ENCODE results near the gene TOB1. TPM values are rescaled to one million over a fixed set of nuclear protein-coding genes. Genes with fewer than 3 reads are reported as not detected.

Gene TOB1
- total RNA-seq, 1 donor from 2014 or later = 15.5 TPM

DNA sequence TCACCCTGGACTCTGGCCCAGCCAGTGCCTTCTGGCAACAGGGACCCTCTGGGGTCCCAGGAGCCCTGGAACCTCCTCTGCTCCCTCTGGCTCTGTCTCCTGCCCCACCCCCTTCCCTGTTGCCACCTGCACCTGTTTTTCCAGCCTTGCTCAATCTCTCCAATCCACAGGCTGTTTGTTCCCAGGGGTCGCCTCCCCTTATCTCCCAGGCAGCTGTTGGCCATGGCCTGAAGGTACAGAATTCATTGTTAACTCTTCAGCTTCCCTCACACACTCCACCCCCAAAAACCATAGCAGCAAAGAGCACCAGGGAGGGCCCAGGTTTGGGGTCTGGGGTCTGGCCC lies 39.3 kb upstream of the TOB1 start:
- Mint-ChIP-seq H3K4me1 (ENCODE audit: unreplicated experiment) (peaks cover 20% of the 10 kb centered on the region), H3K9me3 (ENCODE audit: unreplicated experiment) (no peaks in the 10 kb centered on the region)

DNA sequence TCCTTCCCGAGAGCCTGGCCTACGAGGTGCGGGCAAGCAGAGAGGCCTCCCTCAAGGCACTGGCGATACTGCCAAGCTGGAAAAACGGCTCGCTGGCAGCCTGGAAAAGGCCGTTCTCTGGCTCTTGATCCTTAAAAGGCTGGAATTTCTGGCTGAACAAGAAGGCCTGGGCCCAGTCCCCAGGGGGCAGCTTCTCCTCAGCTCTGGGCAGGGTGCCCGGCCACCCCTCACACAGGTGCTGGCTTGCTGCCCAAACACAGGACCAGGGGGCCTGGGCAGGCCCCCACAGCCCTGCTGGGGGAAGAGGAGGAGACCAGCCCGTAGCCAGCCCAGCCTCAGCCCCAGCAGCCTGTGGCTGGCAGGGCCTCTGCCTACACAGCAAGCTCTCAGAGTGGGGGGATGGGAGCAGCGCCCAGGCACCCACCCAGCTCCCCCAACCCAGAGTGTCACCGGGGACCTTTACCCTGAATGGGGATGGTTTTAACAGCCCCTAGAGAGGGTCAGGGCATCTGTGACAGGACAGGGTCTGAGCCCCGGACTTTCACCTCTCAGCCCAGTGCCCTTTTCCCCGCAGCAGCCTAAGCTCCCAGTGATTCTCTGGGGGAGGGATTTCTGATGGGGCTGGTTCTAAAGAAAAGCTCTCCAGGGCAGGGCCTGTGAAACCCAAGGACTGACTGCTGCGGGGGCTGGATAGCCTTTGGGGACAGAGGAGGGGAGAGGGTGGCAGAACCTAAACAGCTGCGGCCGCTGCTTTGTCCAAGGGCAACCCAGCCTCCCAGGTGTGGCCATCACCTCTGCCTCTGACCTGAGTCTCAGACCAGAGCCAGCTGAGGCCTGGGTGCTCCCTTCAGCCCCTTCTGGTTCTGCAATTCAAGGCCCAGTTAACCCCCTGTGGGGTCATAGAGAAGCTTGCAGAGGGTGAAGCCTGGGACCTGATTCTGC lies 38.6 kb upstream of the TOB1 start:
- TF ChIP-seq, protein P1, sequence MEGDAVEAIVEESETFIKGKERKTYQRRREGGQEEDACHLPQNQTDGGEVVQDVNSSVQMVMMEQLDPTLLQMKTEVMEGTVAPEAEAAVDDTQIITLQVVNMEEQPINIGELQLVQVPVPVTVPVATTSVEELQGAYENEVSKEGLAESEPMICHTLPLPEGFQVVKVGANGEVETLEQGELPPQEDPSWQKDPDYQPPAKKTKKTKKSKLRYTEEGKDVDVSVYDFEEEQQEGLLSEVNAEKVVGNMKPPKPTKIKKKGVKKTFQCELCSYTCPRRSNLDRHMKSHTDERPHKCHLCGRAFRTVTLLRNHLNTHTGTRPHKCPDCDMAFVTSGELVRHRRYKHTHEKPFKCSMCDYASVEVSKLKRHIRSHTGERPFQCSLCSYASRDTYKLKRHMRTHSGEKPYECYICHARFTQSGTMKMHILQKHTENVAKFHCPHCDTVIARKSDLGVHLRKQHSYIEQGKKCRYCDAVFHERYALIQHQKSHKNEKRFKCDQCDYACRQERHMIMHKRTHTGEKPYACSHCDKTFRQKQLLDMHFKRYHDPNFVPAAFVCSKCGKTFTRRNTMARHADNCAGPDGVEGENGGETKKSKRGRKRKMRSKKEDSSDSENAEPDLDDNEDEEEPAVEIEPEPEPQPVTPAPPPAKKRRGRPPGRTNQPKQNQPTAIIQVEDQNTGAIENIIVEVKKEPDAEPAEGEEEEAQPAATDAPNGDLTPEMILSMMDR (IDR thresholded peaks at IDR 0.05; ENCODE audit: unreplicated experiment) = no peak
- no peak for DNase-seq (ENCODE audit: low spot score)
- no peaks in the 10 kb centered on the region for H3K36me3 Mint-ChIP-seq (ENCODE audit: low read depth, unreplicated experiment)

More for the DNA sequence above, 39.3 kb upstream of the TOB1 start:
- Mint-ChIP-seq H3K27me3 (ENCODE audit: unreplicated experiment) (peaks cover 4% of the 10 kb centered on the region), H3K4me3 (ENCODE audit: unreplicated experiment) (no peak overlapping the region), H3K27ac (ENCODE audit: unreplicated experiment) (no peak overlapping the region), H3K36me3 (ENCODE audit: low read depth, unreplicated experiment) (no peaks in the 10 kb centered on the region)
- TF ChIP-seq, protein P1 (IDR thresholded peaks at IDR 0.05; ENCODE audit: unreplicated experiment) = no peak
- DNase-seq (ENCODE audit: low spot score) = no peak

DNA sequence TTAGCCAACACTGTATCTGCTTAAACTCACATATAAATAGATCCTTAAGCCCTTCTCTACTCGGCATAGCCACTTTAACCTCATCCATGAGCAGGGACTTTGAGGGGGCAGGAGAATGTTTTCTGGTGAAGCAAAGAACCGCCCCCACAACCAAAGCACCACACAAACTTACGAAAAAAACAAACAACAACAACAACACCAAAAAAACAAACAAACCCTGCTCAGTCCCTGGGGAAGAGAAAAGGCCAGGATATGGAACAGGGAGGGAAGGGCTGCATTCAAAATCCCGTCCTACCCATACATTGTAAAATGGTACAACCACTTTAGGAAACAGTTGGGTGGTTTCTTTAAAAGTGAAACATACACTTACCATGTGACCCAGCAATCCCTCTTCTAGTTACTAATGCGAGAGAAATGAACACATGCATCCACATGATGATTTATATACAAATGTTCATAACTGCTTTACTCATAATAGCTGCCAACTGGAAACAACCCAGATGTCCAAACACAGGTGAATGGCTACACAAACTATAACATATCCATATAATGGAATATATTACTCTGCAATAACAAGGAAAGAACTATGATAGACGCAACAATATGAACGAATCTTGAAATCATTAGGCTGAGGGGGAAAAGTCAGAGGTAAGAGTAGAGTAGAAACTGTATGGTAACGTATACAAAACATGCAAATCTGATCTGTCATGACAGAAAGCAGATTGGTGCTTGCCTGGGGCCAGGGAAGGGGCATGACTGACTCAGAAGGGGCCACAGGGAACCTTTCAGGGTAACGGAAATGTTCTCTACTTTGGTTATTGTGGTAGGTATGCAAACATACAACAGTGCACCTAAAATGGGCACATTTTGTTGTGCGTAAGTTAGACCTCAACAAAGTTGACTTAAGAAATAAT lies 37.7 kb upstream of the TOB1 start:
- Mint-ChIP-seq H3K27me3 (ENCODE audit: unreplicated experiment) (peaks cover 6% of the 10 kb centered on the region), H3K36me3 (ENCODE audit: low read depth, unreplicated experiment) (no peaks in the 10 kb centered on the region), H3K27ac (ENCODE audit: unreplicated experiment) (no peak overlapping the region), H3K4me1 (ENCODE audit: unreplicated experiment) (peaks cover 28% of the 10 kb centered on the region), H3K9me3 (ENCODE audit: unreplicated experiment) (no peaks in the 10 kb centered on the region), H3K4me3 (ENCODE audit: unreplicated experiment) (no peak overlapping the region)
- DNase-seq (ENCODE audit: low spot score) = no peak
- TF ChIP-seq, protein P1 (IDR thresholded peaks at IDR 0.05; ENCODE audit: unreplicated experiment) = no peak

More for the DNA sequence above, 38.6 kb upstream of the TOB1 start:
- Mint-ChIP-seq H3K4me3 (ENCODE audit: unreplicated experiment) (no peak overlapping the region), H3K27me3 (ENCODE audit: unreplicated experiment) (peaks cover 4% of the 10 kb centered on the region), H3K27ac (ENCODE audit: unreplicated experiment) (no peak overlapping the region), H3K4me1 (ENCODE audit: unreplicated experiment) (peaks cover 27% of the 10 kb centered on the region), H3K9me3 (ENCODE audit: unreplicated experiment) (no peaks in the 10 kb centered on the region)

DNA sequence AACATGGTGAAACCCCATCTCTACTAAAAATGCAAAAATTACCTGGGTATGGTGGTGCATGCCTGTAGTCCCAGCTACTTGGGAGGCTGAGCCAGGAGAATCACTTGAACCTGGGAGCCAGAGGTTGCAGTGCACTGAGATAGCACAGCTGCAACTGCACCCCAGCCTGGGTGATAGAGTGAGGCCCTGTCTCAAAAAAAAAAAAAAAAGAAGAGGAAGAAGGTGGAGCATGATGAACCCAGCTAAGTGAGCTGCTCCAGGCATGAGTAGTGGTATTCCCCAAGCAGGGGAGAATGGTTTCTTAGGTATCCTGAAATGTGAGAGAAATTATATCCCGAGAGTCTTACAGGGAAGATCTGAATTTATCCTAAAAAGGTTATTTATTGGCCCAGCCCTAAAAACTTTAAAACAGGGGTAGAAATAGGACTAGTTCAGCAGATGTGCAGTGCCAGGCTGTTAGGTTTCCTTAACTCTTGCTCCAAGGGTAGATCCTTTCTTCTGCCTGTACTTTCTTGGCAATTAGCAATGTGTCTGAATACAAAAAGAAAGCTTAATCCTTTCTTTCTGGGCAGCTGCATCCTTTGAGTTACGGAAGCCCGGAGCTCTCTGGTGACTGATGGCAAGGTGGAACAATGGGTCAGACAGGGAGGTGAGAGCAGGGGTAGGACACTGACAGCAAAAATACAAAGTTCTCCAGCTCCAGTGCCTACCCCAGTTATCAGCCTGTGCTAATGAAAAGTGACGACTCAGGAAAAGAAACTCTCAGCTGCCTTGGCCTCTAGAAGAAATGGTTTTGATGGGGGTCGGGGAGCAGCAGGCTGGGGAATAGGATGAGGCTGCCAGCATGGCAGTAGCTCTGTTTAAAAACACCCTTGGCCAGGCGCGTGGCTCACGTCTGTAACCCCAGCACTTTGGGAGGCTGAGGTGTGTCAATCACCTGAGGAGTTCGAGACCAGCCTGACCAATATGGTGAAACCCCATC lies 36.5 kb upstream of the TOB1 start:
- Mint-ChIP-seq H3K27ac (ENCODE audit: unreplicated experiment) (no peak overlapping the region), H3K4me3 (ENCODE audit: unreplicated experiment) (no peak overlapping the region), H3K4me1 (ENCODE audit: unreplicated experiment) (peaks cover 28% of the 10 kb centered on the region), H3K9me3 (ENCODE audit: unreplicated experiment) (no peaks in the 10 kb centered on the region), H3K36me3 (ENCODE audit: low read depth, unreplicated experiment) (no peaks in the 10 kb centered on the region), H3K27me3 (ENCODE audit: unreplicated experiment) (peaks cover 8% of the 10 kb centered on the region)
- DNase-seq (ENCODE audit: low spot score) = no peak
- TF ChIP-seq, protein P1 (IDR thresholded peaks at IDR 0.05; ENCODE audit: unreplicated experiment) = no peak
